Natural killer cell (primary cell): ENCODE data around the gene RASAL1. TPM values are rescaled to one million over a fixed set of nuclear protein-coding genes. Genes with fewer than 3 reads are reported as not detected.

ENCODE experiments used
- ATAC-seq, 3 donors: fragments of 150-1000 bp in 2 of 3; fragments of 200-7000 bp in 1 of 3; cut with Tn5 transposase; 1 replicate in 1 of 3; 2 replicates in 2 of 3; pipeline ENCODE4 v1.10.0; 2021; ENCODE audit warnings: mild to moderate bottlenecking in 2 of 3, moderate library complexity in 2 of 3
- DNase-seq, 2 donors: peaks; one replicate each; pipeline versions ENCODE4 v3.0.0 to v3.0.0-alpha.2; 2013 to 2021; ENCODE audit warnings: mixed read lengths in 1 of 2
- H3K27ac ChIP-seq: one replicate; pipeline ENCODE4 v1.5.1; 2013; ENCODE audit warnings: mild to moderate bottlenecking, low read length
- H3K27me3 ChIP-seq: one replicate; pipeline ENCODE4 v1.6.1; 2013; ENCODE audit warnings: low read length; ENCODE audit not compliant: control insufficient read depth, insufficient read depth
- H3K36me3 ChIP-seq: one replicate; pipeline ENCODE4 v1.6.1; 2013; ENCODE audit warnings: low read length; ENCODE audit not compliant: control insufficient read depth, insufficient read depth
- H3K4me1 ChIP-seq: one replicate; pipeline ENCODE4 v1.6.1; 2013; ENCODE audit warnings: low read length; ENCODE audit not compliant: control insufficient read depth, insufficient read depth
- H3K4me3 ChIP-seq: one replicate; pipeline ENCODE4 v1.5.1; 2013; ENCODE audit warnings: low read length
- H3K9me3 ChIP-seq: one replicate; pipeline ENCODE4 v1.6.1; 2013; ENCODE audit warnings: low read length; ENCODE audit not compliant: control insufficient read depth, insufficient read depth
- H3K27ac Mint-ChIP-seq, 2 donors: one replicate each; pipeline ENCODE4 v1.8.0; 2022; ENCODE audit warnings: mild to moderate bottlenecking in 2 of 2, mixed read lengths in 2 of 2, moderate library complexity in 1 of 2
- H3K27me3 Mint-ChIP-seq, 2 donors: one replicate each; pipeline ENCODE4 v1.8.0; 2022; ENCODE audit warnings: low read depth in 2 of 2, mixed read lengths in 2 of 2
- H3K36me3 Mint-ChIP-seq: one replicate; pipeline ENCODE4 v1.8.0; 2022; ENCODE audit warnings: mixed read lengths
- H3K4me1 Mint-ChIP-seq, 2 donors: one replicate each; pipeline ENCODE4 v1.8.0; 2022; ENCODE audit warnings: mixed read lengths in 2 of 2
- H3K4me3 Mint-ChIP-seq: one replicate; pipeline ENCODE4 v1.8.0; 2022; ENCODE audit warnings: mild to moderate bottlenecking, moderate library complexity, mixed read lengths
- H3K9me3 Mint-ChIP-seq, 2 donors: one replicate each; pipeline ENCODE4 v1.8.0; 2022; ENCODE audit warnings: mixed read lengths in 2 of 2
- WGBS: methylation state at CpG from one replicate; pipeline ENCODE4 v1.1.7; 2013; ENCODE audit warnings: missing lambda C conversion rate; ENCODE audit not compliant: insufficient coverage; 5-methylcytosine and 5-hydroxymethylcytosine counted together
- intact Hi-C: fragments of 100-400 bp; cut with micrococcal nuclease; formaldehyde crosslinking; loops from one replicate; pipeline ENCODE4 v1.14.2; 2022
- total RNA-seq, 4 donors: library from RNA; stranded (reverse); fragments of 120-200 nt in 1 of 4; gene quantifications; one replicate each; pipeline versions ENCODE4 v1.2.3 to v1.2.4, GENCODE V29; 2013 to 2022
- TF ChIP-seq, protein P1 (sequence below): fragments of 200-600 bp; IDR thresholded peaks from one replicate; pipeline ENCODE4 v1.8.0; 2022; ENCODE audit warnings: antibody characterized with exemption

Gene RASAL1
- total RNA-seq, 3 donors from 2014 or later (not counting 1 experiment from before 2014, with no cell fraction given): not detected

DNA sequence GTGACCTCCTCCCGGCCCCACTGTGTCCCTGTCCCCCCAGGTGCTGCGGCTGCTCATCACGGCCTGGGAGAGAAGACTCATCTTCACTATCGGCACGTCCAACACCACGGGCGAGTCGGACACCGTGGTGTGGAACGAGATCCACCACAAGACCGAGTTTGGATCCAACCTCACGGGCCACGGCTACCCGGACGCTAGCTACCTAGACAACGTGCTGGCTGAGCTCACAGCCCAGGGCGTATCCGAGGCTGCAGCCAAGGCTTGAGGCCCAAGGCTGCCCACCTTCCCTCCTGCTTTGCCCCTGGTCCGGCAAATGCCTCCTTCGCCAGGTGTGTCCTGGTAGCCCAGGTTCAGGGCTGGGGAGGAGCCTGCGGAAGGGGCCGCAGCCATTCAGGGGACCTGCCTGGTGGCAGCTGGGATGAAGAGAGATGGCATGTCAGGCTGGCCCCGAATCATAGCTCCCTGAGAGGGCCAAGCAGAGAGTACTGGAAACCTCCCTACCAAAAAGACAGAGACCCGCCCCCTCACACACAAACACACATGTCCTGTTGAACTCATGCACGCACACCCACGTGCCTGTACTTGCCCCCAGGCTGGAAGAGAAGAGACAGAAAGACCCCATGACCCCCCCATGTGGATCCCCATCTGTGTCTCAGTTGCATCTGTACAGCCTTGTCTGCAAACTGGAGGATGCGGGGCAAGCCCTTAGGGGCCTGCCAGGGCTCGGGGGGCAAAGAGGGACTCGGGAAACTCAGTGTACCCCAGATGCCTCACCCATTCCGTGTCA lies 38.7 kb downstream of the RASAL1 start:
- no peak for ATAC-seq
- Mint-ChIP-seq H3K4me3 (no peak overlapping the region), H3K9me3 (no peaks in the 10 kb centered on the region), H3K36me3 (no peaks in the 10 kb centered on the region), H3K27ac (no peak overlapping the region), H3K27me3 (peaks cover 3 to 8% of the 10 kb centered on the region in 2 donors), H3K4me1 (peaks cover 10 to 17% of the 10 kb centered on the region in 2 donors)
- no peaks in the 10 kb centered on the region for H3K9me3 ChIP-seq
- H3K4me3 ChIP-seq: no peak overlapping the region
- no peak for DNase-seq
- no peaks in the 10 kb centered on the region for H3K27me3 ChIP-seq
- TF ChIP-seq, protein P1, sequence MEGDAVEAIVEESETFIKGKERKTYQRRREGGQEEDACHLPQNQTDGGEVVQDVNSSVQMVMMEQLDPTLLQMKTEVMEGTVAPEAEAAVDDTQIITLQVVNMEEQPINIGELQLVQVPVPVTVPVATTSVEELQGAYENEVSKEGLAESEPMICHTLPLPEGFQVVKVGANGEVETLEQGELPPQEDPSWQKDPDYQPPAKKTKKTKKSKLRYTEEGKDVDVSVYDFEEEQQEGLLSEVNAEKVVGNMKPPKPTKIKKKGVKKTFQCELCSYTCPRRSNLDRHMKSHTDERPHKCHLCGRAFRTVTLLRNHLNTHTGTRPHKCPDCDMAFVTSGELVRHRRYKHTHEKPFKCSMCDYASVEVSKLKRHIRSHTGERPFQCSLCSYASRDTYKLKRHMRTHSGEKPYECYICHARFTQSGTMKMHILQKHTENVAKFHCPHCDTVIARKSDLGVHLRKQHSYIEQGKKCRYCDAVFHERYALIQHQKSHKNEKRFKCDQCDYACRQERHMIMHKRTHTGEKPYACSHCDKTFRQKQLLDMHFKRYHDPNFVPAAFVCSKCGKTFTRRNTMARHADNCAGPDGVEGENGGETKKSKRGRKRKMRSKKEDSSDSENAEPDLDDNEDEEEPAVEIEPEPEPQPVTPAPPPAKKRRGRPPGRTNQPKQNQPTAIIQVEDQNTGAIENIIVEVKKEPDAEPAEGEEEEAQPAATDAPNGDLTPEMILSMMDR: no peak
- H3K36me3 ChIP-seq: no peaks in the 10 kb centered on the region
- H3K27ac ChIP-seq: no peak overlapping the region
- peaks cover 50% of the 10 kb centered on the region for H3K4me1 ChIP-seq
- WGBS: 95% methylated on average over 30 of the region's 30 CpGs
- intact Hi-C loops: loop anchor here (5.0 kb wide), 1 partner anchor 195 kb away; no protein-coding TSS in a partner anchor

DNA sequence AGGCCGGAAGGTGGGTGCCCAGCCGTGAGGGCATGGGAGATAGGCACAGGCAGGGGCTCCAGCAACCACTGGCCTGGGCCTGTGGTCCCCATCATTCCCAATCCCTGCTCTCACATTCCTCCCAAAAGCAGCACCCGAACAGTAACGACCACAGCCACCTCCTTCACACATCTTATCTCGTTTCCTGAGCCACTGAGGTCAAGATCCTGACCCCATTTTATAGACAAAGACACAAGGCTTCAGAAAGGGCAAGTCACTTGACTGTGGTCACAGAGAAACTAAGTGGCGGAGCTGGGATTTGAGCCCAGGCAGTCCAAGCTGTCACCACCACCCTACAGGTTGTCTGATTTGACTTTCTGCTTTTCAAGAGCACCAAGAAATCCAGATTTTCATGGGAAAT lies 40.2 kb downstream of the RASAL1 start:
- no peak overlapping the region for H3K27ac ChIP-seq
- H3K4me3 Mint-ChIP-seq: no peak overlapping the region
- H3K36me3 Mint-ChIP-seq: no peaks in the 10 kb centered on the region
- H3K27me3 Mint-ChIP-seq: peaks cover 3 to 8% of the 10 kb centered on the region in 2 donors
- no peaks in the 10 kb centered on the region for H3K9me3 ChIP-seq
- TF ChIP-seq, protein P1: no peak
- no peaks in the 10 kb centered on the region for H3K27me3 ChIP-seq
- H3K4me1 ChIP-seq: peaks cover 64% of the 10 kb centered on the region
- 47% methylated on average over 6 of the region's 6 CpGs for WGBS
- intact Hi-C loops: loop anchor here (5.0 kb wide), 1 partner anchor 193 kb away; no protein-coding TSS in a partner anchor
- no peaks in the 10 kb centered on the region for H3K36me3 ChIP-seq
- H3K4me1 Mint-ChIP-seq: peaks cover 13 to 27% of the 10 kb centered on the region in 2 donors
- no peaks in the 10 kb centered on the region for H3K9me3 Mint-ChIP-seq
- DNase-seq (no peak), ATAC-seq (no peak)
- H3K4me3 ChIP-seq: no peak overlapping the region
- no peak overlapping the region for H3K27ac Mint-ChIP-seq

DNA sequence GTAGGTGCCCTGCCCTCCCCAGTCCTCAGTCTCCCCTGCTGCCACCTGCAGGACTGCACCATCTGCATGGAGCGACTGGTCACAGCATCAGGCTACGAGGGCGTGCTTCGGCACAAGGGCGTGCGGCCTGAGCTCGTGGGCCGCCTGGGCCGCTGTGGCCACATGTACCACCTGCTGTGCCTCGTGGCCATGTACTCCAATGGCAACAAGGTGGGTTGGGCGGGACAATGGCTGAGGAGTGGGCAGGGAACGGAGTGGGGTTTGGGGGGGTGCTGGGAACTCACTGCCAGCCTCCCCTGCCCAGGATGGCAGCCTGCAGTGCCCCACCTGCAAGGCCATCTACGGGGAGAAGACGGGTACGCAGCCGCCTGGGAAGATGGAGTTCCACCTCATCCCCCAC lies 40.8 kb downstream of the RASAL1 start:
- Mint-ChIP-seq H3K27me3 (peaks cover 3 to 8% of the 10 kb centered on the region in 2 donors), H3K4me1 (peaks cover 16 to 31% of the 10 kb centered on the region in 2 donors), H3K36me3 (no peaks in the 10 kb centered on the region), H3K9me3 (no peaks in the 10 kb centered on the region), H3K4me3 (no peak overlapping the region), H3K27ac (no peak overlapping the region)
- no peak overlapping the region for H3K4me3 ChIP-seq
- ATAC-seq (no peak), DNase-seq (no peak)
- 95% methylated on average over 16 of the region's 16 CpGs for WGBS
- no peak overlapping the region for H3K27ac ChIP-seq
- H3K36me3 ChIP-seq: no peaks in the 10 kb centered on the region
- no peaks in the 10 kb centered on the region for H3K27me3 ChIP-seq
- H3K9me3 ChIP-seq: no peaks in the 10 kb centered on the region
- TF ChIP-seq, protein P1: no peak
- intact Hi-C loops: loop anchor here (5.0 kb wide), 1 partner anchor 192 kb away; no protein-coding TSS in a partner anchor
- H3K4me1 ChIP-seq: peaks cover 71% of the 10 kb centered on the region
